HS-5 (cell line): ENCODE data around the gene ANOS1.
"Not testable (repeated sequence)": the region's sequence is repeated elsewhere in the genome, so short reads cannot be mapped to it uniquely, and the experiment has no call there.

ENCODE experiments used
- DNase-seq: peaks from one replicate; pipeline ENCODE4 v3.0.0-alpha.2; 2012; ENCODE audit warnings: low read depth

Gene ANOS1

DNA sequence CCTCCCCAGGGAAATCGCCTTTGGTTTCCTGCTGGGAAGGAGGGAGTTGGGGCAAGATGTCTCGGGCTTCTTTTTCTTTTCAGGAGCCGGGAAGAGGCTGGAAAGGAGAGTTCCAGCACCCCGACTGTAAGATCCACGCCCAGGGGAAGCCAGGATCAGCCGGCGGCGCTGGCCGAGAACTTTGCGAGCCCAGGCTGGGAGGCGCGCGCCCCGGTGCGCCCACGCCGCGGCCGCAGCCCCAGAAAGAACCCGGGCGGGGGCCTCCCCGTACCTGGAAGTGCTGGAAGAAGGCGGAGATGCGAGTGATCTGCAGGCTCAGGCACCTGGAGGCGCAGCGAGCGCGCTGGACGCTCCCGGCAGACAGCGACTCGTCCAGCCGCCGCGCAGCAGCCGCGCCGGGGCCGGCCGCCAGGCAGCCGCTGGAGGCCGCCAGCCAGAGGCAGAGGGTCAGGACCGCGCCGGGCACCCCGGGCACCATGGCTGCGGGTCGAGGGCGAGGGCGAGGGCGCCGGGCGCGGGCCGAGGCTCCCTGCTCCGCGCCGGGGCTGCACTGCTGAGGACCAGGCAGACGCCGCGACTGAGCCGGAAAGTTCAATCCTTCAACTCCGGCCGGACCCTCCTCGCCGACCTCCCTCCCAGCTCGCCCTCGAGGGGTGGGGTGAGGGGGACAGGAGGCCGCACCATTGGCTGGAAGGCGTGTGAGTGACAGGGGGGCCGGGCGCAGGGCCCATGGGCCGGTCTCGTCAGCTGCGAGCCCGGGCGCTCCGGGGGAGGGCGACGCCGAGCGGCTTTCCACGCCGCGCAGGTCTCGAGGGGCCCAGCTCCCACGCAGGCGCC is at the start of gene ANOS1:
Gene ANOS1 (minus strand): TSS at position 579 of the 837 bp plus-strand sequence. CDS start 101 bp downstream, at position 478.
- no peak for DNase-seq

- DNase-seq = no peak
These were observed 41.2 kb upstream of the ANOS1 start for GRCh38 chrX:8773117-8773516.

GRCh38 chrX:8760021-8760420 is 28.1 kb upstream of the ANOS1 start:
- DNase-seq = no peak

GRCh38 chrX:8758706-8759105 is 26.8 kb upstream of the ANOS1 start:
- not testable (repeated sequence) for DNase-seq

- DNase-seq = not testable (repeated sequence)
These were observed 25.9 kb upstream of the ANOS1 start for GRCh38 chrX:8757609-8758389.

DNA sequence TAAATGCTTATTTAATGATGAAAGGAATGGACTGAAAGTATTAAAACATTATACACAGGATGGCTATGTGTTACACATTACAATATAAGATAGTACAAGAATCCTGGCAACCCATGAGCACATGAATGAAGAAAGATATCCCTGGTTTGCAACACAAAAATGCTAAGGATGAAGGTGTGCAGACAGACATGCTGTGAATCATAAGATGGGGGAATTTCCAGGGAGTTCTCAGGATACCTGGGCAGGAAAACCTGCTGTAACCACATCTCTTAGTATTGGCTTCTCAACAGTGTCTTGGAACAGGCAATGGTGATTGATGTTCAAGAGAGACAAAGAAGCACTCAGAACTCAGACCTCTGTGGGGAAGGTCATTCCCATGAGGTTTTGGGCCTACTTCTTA is 23.9 kb upstream of the ANOS1 start:
- DNase-seq = no peak

DNA sequence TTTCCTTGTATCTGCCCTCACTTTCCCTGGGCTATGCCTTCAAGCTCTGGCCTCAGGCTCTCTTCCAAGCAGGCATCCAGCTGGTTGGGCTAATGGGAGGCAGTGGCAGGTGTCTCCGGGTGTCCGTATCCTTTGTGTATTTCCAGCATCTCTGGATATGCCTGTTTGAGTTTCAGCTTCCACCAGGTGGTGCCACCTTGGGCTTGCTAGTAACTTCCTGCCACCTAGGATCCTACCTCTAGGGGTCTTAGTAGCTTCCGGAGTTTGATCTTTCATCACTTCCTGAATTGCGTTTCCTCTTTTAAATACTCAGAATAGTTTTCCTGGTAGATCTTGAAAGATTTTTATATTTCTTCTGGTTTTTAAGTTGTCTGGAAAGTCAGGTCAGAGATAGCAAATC is 23.2 kb upstream of the ANOS1 start:
- no peak for DNase-seq

DNA sequence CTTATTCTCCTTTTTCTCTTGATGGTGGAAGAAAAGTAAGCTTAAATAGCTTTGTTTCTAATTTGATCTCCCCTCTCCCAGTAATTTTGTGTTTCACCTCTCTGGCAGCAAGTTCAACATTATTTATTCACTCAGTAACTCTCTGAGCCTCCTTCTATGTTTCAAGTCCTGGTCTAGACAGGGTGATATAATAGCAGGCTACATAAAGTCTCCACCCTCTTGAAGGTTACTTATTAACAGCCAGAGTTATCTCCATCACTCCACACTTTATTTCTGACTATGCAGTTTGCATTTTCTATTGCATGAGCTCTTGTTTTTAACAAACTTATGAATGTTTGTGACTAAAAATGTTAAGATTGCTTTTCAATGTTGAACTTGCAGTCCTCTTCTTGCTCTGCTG is 17.8 kb upstream of the ANOS1 start:
- no peak for DNase-seq

DNA sequence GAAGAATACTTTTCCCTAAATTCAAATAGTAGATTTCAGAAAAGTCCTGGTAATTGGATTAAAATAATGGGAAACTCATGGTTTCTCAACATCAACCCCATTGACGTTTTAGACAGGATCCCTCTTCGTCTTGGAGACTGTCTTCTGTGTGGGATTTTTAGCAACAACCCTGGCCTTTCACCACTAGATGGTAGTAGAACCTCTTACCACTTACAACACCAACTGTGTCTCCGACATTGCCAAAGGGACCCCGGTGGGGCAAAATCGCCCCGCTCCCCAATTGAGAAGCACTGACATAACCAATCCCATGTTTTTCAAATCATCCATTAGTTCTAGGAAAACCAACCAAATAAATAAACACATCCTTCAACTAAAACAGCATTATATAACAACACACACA is 16.9 kb upstream of the ANOS1 start:
- DNase-seq = no peak

DNA sequence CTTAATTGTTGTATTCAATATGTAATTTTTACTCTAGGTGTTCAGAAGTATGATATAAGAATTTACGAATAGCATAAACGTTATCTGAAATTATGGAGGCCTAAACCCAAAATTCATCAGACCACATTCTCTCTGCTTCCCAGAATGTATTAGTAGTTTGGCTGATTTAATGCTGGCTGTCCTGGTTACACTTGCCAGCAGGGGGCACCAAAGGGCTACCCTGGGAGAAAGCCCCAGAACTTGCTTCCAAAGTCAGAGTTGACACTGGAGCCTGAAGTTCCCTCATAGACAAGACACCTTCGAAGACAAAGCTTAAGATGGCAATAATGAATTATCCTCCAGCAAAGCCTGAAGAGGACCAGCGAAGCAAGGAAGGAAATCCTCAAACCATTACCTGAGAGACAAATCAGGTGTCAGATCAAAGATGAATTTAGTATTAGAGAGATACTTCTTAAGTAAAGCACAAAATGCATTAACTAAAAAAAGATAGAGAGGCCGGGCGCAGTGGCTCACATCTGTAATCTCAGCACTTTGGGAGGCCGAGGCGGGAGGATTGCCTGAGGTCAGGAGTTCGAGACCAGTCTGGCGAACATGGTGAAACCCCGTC is 11.3 kb upstream of the ANOS1 start:
- DNase-seq = no peak

DNA sequence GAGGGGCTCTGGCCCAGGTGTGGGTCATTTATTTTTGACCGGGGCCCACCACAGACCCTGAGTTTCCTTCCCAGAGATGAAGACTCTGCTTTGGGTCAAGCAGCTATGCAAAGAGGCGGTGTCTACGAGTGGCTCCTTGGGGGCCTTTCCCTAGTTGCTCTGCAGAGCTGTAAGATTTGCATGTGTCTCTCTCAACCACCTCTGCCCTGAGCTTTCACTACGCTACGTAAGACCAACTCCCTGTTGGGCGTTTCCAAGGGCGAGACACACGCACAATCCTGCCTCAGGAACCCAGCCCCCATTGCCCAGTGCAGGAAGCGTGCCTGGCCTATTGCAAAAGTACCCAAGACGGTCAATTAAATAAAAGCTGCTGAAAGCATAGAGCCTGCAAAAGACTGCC is 10.0 kb upstream of the ANOS1 start:
- no peak for DNase-seq

DNA sequence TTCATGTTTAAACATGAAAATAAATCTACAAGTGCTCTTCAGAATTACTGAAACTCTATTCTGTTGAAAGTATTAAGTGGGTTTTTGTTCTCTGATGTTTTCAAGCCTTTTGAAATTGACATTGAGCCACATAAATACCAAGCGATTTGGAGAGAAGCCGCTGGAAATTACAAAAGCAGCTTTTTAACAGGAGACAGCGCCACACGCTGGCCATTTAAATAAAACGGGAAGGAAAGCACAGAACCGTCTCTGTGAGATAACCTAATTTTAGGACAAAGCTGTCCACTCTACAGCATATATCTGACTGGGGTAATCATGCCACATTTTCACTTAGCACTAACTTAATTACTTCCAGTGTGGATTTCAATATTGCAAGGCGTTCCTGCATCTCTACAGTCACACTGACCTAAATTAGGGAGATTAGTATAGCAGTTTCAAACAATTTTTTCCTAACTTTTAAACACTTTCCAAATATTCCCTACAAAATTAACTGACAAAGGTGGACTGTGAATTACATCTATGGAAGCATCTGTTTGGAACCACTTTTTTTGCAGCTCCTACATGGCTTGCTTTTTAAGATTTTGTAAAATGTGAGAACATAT is 6.8 kb upstream of the ANOS1 start:
- DNase-seq = no peak

DNA sequence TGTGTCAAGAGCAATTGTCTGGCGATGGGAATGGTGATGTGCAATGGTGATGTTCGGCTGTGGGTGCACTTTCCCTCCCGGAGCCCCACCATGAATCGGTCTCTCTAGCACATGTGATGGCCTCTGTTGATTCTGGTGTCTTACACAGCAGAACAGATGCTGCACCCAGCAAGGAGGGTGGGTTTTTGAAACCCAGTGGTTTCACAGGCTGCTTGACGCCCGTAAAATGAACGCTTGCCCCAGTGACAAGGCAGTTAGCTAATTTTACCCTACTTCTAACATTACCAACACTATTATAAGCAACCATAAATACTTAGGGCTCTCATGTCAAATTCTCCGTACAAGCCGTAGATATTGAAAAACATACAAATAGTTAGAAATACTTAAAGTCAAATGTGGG is 5.9 kb upstream of the ANOS1 start:
- no peak for DNase-seq

DNA sequence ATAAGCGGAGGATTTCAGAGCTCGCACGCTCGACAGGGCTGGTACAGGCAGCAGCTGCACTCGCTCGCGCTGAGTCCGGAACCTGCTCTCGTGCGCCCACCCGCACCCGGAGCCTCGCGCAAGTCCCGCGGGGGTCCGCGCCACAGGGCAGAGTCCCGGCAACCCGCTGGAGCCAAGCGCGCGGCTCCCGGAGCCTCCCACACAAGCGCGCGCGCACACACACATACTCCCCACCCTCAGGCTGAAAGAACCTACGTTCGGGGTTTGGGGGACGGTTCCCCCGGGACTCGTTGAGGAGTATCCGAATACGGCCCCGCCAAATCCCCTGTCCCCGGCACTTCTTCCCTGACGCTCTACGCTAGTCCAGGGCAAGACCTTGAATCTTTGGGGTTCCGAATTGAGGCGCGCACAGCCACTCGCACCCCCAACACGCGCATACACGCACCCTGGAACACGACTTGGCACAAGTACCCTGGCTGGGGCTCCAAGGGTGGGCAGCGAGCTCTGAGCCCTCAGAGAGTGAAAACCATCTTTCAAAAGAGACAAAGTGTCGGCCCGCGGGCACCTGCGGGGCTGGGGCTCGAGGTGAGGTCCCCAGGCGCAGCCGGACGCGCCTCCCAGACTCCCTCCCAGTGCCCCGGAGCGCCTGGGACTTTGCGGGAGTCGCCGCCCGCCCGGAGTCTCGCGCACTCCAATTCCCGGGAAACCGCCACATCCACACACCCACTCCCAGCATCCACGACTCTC is 952 bp downstream of the ANOS1 start:
- no peak for DNase-seq

GRCh38 chrX:8729811-8730210 is 2.1 kb downstream of the ANOS1 start:
- DNase-seq = no peak

DNA sequence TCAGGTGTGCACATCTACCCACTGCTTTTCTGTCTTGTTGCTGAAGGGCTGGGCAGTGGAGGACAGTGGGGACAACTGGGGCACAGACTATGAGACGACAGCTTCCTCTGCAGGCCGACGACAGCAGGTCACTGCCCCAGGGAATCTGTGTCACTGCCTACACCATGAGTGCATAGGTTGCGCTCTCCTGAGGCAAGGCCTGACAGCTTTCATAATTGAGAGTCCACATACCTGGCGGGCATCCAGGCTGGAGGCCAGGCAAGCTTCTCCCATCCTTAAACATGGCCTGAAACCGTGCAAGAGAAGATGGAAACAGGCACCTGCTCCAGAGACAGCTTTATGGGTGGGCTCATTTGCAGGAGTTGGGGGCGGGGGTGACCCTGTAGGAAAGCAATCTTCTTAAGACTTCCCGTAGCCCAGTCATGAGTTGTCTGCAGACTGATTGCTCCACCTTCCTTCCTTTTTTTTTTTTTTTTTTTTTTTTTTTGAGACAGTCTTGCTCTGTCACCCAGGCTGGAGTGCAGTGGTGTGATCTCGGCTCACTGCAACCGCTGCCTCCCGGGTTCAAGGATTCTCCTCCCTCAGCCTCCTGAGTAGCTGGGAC is 2.9 kb downstream of the ANOS1 start:
- DNase-seq = no peak

DNA sequence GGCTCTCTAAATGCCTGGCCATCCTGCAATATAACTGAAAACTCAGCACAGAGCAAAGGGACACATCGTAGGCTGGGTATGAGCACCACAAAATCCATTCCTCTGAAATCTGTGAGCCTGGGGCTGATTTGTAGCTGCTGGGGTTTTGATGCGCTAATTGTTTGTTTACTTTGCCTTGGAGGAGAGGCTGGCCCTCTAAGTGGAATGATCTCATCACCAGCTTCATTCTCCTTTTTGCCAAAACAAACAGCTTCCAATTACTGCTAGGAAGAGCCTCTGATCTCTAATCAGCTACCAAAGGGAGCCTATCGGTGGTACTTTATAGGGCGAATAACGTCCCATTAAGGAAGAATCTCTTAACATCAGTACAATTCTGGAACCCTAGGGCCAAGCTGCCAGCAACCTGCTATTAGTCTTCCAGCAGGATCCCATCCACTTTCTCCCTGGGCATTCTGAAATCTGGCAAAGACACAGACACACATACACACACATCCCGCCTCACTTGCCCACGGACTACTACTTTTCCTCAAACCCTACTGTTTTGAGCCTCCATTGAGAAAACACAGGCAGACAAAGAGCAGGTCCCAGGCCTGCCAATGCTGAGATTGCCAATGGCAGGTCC is 5.8 kb downstream of the ANOS1 start:
- DNase-seq = no peak

GRCh38 chrX:8724300-8724699 is 7.6 kb downstream of the ANOS1 start:
- DNase-seq = no peak

DNA sequence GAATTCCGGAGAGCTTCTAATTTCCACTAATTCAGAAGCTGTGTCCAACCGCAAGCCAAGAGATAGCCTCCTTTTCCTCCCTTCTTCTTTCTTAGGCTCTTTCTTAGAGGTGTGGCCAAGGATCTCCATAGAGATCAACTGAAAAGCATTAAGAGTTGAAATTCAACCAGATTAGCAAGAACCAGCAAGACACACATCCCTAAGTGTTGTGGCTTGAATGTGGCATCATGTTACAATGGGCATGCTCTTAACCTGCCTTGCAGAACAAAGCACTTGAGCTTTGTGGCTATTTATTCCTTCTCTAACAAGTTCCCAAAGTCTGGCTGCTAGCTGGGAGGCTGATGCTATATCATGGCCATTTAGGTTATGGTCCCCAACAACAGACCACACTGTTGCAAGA is 10.4 kb downstream of the ANOS1 start:
- DNase-seq = no peak

DNA sequence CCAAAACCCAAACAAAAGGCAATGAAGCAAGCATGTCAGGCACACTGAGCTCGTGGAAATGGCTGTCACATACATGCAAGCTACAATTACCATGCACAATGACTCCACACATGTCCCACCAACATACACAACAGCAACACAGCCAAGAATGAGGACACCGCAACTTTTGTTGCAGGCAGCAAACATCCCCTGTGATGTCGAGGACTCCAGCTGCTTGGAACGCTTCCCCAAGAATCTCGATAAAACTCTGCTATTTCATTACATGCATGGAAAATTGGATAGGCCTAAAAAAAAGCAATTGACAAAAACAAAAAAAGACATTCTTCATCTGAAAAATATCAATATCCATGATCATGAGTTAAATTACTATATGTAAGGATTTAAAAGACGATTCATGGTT is 11.8 kb downstream of the ANOS1 start:
- DNase-seq = no peak

GRCh38 chrX:8717354-8717753 is 14.6 kb downstream of the ANOS1 start:
- DNase-seq = no peak
